Osteocyte (in vitro differentiated cells): ENCODE data around the gene NR4A1. TPM values are rescaled to one million over a fixed set of nuclear protein-coding genes. Genes with fewer than 3 reads are reported as not detected.

Experiments used
- DNase-seq: peaks from one replicate; pipeline ENCODE4 v3.0.0; 2021; ENCODE audit warnings: mixed read lengths; ENCODE audit not compliant: unreplicated experiment; ENCODE audit errors: extremely low spot score
- H3K27ac Mint-ChIP-seq: one replicate; pipeline ENCODE4 v1.8.0; 2021; ENCODE audit warnings: mild to moderate bottlenecking, mixed read lengths; ENCODE audit not compliant: unreplicated experiment
- H3K27me3 Mint-ChIP-seq: one replicate; pipeline ENCODE4 v1.8.0; 2021; ENCODE audit warnings: mixed read lengths; ENCODE audit not compliant: unreplicated experiment
- H3K36me3 Mint-ChIP-seq: one replicate; pipeline ENCODE4 v1.8.0; 2021; ENCODE audit warnings: mixed read lengths; ENCODE audit not compliant: unreplicated experiment
- H3K4me1 Mint-ChIP-seq: one replicate; pipeline ENCODE4 v1.8.0; 2021; ENCODE audit warnings: mixed read lengths; ENCODE audit not compliant: unreplicated experiment
- H3K4me3 Mint-ChIP-seq: one replicate; pipeline ENCODE4 v1.8.0; 2021; ENCODE audit warnings: mild to moderate bottlenecking, moderate library complexity, mixed read lengths; ENCODE audit not compliant: unreplicated experiment
- H3K9me3 Mint-ChIP-seq: one replicate; pipeline ENCODE4 v1.8.0; 2021; ENCODE audit warnings: mixed read lengths; ENCODE audit not compliant: unreplicated experiment
- CTCF ChIP-seq: fragments of 200-600 bp; sonication (generic); IDR thresholded peaks from 2 replicates; pipeline ENCODE4 v1.5.0; 2021; ENCODE audit warnings: antibody characterized with exemption, mild to moderate bottlenecking, moderate library complexity
- long read RNA-seq: library from polyadenylated mRNA; unstranded; transcript quantifications from one replicate; pipeline ENCODE4 v2.0.0, GENCODE V29; 2021
- total RNA-seq: library from RNA; stranded (reverse); gene quantifications from 2 replicates; pipeline ENCODE4 v1.2.1, GENCODE V29; 2021

The NR4A1 gene
- 6.7 and 13.0 TPM in 2 replicates for total RNA-seq
- long read RNA-seq: 0 reads

DNA sequence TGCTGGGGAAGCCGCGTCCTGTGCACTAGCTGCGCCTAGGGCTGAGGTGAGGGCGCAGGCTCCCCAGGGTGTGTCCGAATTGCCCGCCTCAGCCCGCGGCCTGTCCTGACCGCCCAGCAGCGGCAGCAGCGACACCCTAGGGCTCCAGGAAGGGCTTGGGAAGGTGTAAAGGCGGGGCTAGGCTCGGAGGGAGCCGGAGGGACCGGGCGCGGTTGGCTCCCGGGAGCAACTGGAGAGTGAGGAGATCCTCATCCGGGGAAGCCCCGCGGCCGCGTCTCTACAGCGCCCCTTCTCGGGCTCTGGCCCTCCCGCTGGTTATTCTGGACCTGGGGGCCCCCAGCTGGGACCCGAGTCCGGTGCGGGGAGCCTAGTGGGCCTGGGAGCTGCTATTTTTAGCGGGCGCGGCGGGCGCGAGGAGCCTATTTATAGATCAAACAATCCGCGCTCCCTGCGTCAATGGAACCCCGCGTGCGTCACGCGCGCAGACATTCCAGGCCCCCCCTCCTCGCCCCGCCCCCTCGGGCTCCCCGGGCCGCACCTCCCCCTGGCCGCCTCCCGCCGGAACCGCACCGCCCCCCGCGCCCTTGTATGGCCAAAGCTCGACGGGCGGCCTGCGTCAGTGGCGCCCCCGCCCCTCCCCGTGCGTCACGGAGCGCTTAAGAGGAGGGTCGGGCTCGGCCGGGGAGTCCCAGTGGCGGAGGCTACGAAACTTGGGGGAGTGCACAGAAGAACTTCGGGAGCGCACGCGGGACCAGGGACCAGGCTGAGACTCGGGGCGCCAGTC is at the start of gene NR4A1:
NR4A1 (plus strand) TSS at position 685 of the 784 bp plus-strand sequence. CDS start 2,887 bp downstream, outside the sequence.
- Mint-ChIP-seq H3K27me3 (no peaks in the 10 kb centered on the region), H3K27ac (peak within 1 kb of the TSS; percentile 85), H3K9me3 (no peaks in the 10 kb centered on the region), H3K36me3 (no peaks in the 10 kb centered on the region), H3K4me1 (peaks cover 34% of the 10 kb centered on the region), H3K4me3 (peak within 1 kb of the TSS; percentile 80)
- no peak for TF ChIP-seq CTCF
- peak; percentile 96 for DNase-seq

DNA sequence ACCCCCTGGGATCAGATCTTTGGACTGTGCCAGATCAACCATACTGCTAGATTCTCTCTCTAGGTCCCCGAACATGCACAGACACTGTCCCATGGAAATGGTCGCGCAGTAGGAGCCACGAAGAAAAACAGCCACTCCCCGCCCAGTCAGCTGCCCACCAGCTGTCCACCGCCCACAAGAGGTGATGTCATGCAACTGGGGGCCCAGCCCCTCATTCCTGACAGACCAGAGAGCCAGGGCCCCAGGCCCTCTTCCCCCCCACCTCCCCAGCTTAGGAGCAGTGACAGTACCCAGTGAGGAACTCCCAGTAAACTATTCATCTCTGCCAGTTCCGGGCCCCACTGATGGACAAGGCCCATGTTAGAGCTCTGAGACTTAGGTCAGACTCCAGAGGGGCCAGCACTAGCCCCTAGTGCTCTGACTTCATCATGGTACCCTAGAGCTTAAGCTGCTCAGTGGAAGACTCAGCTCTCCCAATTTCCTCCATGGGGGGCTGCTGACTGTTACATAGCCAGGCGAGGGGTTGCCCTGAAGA is 48.2 kb upstream of the NR4A1 start:
- Mint-ChIP-seq H3K27ac (no peak overlapping the region), H3K27me3 (no peaks in the 10 kb centered on the region), H3K36me3 (peaks cover 3% of the 10 kb centered on the region), H3K4me1 (peaks cover 17% of the 10 kb centered on the region), H3K9me3 (no peaks in the 10 kb centered on the region), H3K4me3 (no peak overlapping the region)
- TF ChIP-seq CTCF: no peak
- DNase-seq: no peak

- Mint-ChIP-seq H3K4me1 (peaks cover 22% of the 10 kb centered on the region), H3K9me3 (no peaks in the 10 kb centered on the region), H3K4me3 (no peak overlapping the region), H3K36me3 (no peaks in the 10 kb centered on the region), H3K27me3 (no peaks in the 10 kb centered on the region), H3K27ac (no peak overlapping the region)
- no peak for TF ChIP-seq CTCF
- DNase-seq: no peak
These were observed 47.7 kb upstream of the NR4A1 start for GRCh38 chr12:52003591-52003990.

- H3K4me1 Mint-ChIP-seq: peaks cover 25% of the 10 kb centered on the region
- H3K27me3 Mint-ChIP-seq: no peaks in the 10 kb centered on the region
- H3K36me3 Mint-ChIP-seq: no peaks in the 10 kb centered on the region
- no peak overlapping the region for H3K4me3 Mint-ChIP-seq
- DNase-seq: no peak
- H3K27ac Mint-ChIP-seq: no peak overlapping the region
- no peaks in the 10 kb centered on the region for H3K9me3 Mint-ChIP-seq
- peak; percentile 77 for TF ChIP-seq CTCF
These were observed 47.1 kb upstream of the NR4A1 start for GRCh38 chr12:52004042-52004648.

DNA sequence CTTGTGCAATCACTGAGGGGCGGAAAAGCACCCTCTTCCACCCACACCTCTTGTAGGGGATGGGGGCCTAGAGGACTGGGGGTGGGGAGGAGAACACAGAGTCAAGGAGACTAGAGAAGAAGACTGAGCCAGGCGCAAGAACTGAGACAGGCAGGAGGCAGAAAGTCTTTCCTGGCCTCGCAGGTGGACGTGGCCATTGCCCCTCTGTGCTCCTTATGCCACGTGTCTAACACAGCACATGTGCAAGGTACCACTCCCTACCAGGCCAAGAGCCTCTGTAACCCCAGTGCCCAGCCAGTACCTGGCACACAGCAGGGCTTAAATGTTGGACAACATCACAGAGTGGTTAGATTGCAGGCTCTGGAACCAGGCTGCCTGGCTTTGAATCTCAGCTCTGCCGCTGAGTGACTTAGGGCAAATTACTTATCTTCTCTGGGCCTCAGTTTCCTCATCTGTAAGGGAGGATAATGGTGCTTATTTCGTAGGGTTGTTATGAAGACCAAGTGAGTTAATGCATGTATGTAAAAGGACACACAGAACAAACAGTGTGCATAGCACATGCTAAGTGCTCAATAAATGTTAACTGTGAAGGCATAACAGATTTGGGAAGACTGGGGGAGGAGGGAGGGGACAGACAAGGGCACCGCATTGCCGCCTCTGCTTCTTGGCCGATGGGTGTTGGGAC is 45.9 kb upstream of the NR4A1 start:
- no peak for DNase-seq
- no peak for TF ChIP-seq CTCF
- Mint-ChIP-seq H3K27me3 (no peaks in the 10 kb centered on the region), H3K4me3 (no peak overlapping the region), H3K36me3 (no peaks in the 10 kb centered on the region), H3K27ac (no peak overlapping the region), H3K9me3 (no peaks in the 10 kb centered on the region), H3K4me1 (peaks cover 36% of the 10 kb centered on the region)
